NCI-H1417 treated with DMSO at 0.1 percent for 48 hours (cell line): ENCODE measurements around the gene DNAJC10.
A peak's percentile ranks its signal among the peaks of the same experiment; 100 is the strongest.

Experiments used
- DNase-seq: peaks from one replicate; lab custom pipeline; 2025; lab: John Stamatoyannopoulos, UW

Gene DNAJC10

DNA sequence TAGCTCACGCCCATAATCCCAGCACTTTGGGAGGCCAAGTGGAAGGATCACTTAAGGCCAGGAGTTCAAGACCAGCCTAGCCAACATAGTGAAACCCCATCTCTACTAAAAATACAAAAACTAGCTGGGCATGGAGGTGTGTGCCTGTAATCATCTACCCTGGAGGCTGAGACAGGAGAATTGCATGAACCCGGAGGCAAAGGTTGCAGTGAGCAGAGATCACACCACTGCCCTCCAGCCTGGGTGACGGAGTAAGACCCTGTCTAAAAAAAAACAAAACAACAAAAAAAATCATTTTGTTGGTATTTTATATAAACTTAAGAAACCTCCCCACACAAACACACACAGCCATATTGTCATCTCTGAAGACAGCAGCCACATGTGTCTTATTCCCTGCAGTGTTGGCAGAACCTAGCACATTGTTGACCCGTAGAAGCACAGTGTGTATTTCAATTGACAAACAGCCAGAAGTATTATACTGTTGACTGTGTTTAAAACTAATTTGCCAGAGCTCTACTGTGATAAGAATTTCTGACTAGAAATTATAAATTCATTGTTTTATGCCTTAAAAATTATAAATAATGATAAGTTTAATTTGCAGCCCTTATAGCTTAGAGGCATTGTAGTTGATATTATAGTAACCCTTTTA lies 68.1 kb downstream of the DNAJC10 start:
- DNase-seq, result no peak

- no peak for DNase-seq
Observed at GRCh38 chr2:182784777-182785176, 68.7 kb downstream of the DNAJC10 start.

GRCh38 chr2:182792441-182792840 lies 76.4 kb downstream of the DNAJC10 start:
- no peak for DNase-seq

DNA sequence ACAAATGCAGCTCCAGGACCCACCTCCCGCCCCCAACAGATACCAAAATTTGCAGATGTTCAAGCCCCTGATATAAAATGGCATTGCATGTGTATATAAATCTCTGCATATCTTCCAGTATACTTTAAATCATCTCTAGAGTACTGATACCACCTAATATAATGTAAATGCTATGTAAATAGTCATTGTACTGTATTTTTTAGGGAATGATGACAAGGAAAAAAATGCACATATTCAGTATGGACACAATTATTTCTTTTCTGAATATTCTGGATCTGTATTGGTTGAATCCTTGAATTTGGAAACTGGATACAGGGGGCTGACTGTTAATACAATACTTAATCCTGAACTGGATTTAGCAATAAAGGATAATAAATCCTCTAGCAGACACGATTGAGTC lies 82.7 kb downstream of the DNAJC10 start:
- no peak for DNase-seq

GRCh38 chr2:182804128-182804527 lies 88.1 kb downstream of the DNAJC10 start:
- no peak for DNase-seq

DNA sequence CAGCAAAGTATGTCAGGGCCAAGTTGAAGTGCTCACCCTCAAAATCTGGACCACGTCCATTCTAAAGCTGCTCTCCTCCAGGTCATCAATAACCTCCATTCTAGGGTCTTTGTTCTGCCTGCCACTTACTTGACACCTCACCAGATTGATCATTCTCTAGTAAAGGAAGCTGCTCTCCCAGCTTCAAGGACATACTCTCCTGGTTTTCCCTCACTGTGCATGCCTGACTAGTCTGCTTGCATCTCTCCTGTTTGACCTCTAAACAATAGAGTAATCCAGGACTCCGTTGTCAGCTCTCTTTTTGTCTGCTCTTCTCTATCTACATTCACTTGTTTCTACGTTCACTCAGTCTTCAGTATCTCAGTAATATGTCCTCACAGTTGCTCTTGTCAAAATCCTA lies 91.3 kb downstream of the DNAJC10 start:
- DNase-seq, result no peak

GRCh38 chr2:182810087-182810486 lies 94.0 kb downstream of the DNAJC10 start:
- DNase-seq, result no peak

DNA sequence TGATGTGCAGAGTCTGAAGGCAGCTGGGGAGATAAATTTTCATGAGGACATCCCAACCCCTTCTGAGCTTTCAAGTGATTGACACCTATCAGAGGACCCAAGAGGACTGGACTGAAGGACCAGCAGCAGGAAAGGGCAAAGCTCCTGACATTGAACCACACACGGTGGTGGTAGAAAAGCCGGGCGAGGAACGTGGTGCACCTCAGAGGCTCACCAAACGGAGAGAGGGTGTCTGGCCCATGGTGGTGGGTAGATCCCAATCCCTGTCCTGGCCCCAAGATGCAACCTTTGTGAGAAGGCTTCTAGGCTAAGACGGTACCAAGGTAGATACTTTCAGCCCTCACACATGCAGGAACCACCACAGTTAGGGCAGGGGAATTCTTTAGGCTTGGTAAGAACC lies 98.3 kb downstream of the DNAJC10 start:
- no peak for DNase-seq

DNA sequence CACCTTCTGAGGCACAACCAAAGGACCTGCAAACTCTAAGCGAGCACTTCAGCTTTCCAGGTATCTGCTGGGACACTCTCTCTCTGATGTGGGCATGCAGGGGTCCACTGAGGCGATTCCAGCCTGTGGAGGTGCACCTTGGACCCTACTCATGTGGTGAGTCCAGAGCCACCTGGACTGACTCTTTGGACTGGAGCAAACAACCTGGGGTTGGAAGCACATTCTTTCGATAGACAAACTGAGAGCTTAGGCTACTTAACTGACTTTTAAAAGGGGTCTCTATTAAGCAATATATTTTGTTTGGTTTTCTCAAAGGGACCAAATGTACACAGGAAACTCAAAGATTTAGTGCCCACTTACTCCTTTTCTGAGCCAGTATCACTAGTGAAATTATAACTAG lies 98.7 kb downstream of the DNAJC10 start:
- DNase-seq, result no peak

DNA sequence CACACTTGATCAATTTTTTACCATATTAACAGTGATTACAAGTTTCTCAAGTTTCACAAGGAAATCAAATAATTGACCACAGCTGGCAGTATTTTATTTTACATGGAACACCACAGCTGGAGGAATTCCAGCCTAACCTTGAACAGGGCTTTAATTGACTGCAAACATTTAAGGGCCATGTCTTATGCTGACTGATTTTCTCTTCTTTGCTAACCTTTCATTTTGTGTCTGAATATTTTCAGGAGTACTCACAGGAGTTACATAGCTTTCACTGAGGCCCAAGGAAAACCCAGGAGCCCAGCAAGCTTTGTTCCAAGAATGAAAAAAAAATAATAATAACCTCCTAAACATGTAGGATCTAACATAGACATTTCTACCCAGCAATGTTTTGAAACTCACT lies 100.8 kb downstream of the DNAJC10 start:
- DNase-seq, result no peak

- no peak for DNase-seq
Observed at GRCh38 chr2:182817558-182817957, 101.5 kb downstream of the DNAJC10 start.

- no peak for DNase-seq
Observed at GRCh38 chr2:182818501-182818900, 102.4 kb downstream of the DNAJC10 start.

- peak; percentile 66 for DNase-seq
Observed at GRCh38 chr2:182818925-182819324, 102.9 kb downstream of the DNAJC10 start.

DNA sequence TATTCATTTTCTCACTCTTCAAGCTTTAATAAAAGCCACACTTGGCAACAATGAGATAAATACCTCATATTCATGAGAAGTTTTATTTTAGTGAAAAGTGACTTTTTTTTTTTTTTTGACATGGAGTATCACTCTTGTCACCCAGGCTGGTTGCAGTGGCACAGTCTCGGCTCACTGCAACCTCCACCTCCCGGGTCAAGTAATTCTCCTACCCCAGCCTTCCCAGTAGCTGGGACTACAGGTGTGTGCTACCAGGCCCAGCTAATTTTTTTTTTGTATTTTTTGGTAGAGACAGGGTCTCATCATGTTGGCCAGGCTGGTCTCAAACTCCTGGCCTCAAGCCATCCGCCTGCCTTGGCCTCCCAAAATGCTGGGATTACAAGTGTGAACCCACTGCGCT lies 103.4 kb downstream of the DNAJC10 start:
- no peak for DNase-seq

DNA sequence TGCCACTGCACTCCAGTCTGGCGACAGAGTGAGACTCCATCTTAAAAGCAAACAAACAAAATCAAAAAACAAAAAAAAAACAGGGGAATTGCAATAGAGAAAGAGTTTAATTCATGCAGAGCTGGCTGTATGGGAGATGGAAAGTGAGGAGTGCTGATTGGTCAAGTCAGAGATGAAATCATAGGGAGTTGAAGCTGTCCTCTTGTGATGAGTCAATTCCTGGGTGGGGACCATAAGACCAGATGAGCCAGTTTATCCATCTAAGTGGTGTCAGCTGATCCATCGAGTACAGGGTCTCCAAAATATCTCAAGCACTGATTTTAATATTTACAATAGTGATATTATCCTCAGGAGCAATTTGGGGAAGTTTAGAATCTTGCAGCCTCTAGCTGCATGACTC lies 105.1 kb downstream of the DNAJC10 start:
- DNase-seq, result no peak

GRCh38 chr2:182822733-182823132 lies 106.7 kb downstream of the DNAJC10 start:
- no peak for DNase-seq

DNA sequence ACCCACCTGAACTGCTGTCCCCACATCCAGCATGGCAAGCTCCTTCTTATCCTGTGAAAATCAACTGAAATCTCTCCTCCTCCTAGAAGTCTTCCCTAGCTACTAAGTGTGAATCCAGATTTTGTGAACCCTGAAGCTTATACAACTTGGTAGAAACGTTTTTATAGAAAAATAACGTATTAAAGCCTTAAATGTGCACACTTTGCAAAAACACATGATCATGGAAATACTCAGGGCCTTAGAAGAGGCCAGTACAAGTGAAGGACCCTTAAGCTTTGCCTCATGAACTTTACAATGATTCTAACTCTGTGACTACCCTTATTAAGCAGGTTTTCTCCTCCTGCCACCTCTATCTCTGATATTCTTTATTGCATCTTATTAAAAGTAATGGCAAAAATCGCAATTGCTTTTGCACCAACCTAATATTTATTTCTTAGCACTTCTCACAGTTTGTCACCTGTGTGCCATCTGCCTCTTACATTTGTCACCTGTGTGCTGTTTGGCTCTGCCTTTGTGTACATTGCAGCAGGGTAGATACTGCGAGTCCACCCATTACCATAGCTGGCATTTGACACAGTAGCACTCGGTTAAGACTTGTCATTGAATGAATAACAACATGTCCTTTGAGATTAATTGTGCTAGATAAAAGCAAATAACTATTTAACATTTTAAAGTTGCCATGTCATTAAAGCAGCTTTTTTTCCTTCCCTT lies 108.2 kb downstream of the DNAJC10 start:
- DNase-seq, result peak; percentile 21

GRCh38 chr2:182824767-182825158 lies 108.7 kb downstream of the DNAJC10 start:
- no peak for DNase-seq

DNA sequence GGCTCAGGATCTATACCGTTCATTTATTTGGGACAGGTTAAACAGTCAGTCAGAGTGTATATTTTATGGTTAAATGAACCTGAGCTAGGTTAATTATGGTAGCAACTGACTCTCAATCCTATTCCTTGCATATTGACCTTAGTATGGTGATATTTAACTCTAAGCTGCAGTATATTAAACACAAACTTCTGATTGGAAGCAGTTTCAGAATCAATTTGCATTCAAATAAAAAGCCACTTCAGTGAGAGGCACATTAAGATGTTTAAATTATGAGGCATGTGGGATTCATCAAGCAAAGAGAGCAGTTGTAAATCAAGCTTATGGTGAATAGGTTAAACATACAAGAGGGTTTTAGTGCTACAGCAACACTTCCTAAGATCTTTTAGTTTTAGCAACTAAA lies 110.0 kb downstream of the DNAJC10 start:
- no peak for DNase-seq

GRCh38 chr2:182826496-182826895 lies 110.4 kb downstream of the DNAJC10 start:
- DNase-seq, result no peak

DNA sequence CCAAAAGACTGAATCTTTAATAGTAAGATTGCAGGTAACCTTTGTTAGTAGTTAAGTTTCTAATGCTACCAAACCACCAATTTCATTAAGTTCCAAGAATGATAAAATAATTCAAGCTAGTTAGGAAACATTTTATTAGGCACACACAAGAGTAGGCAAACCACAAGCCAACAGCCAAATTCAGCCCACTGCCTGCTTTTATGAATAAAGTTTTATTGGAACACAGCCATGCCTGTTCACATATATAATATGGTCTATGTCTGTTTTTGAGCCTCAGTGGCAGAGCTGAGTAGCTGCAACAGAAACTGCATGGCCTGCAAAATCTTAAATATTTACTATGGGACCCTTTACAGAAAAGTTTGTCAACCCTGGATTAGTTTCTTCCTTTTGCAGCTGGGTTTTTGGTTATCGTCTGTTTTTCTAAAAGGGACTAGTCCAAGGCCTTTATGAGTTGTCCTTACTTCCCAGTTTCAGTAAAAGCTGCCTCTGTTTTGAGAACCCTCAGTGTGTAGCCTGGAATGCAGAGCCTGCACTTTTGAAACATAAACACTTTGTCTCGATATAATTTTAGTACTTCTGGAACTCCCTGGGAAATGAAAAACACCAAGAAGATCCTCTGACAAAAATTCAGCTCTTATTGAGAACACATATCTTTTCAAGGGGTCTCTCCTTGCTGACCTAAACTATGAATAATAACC lies 111.3 kb downstream of the DNAJC10 start:
- DNase-seq, result no peak

GRCh38 chr2:182831101-182831500 lies 115.0 kb downstream of the DNAJC10 start:
- DNase-seq, result no peak

DNA sequence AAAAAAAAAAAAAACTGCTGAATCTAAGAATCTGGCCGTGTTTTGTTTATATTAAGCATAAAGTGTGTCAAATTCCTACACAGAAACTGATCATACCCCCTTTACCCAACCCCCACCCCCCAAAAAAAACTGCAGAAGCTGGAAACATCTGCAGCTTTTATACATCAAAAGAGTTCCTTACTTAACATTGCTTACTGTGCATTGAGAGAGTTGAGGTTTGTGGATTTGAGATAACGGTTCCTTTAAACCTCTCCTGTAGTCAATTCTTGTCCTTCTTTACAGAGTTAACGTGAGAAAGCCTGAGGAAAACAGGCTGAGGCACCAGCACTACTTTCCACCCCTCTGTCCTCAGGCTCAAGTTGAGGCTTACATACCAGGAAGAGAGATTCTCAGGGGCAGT lies 115.9 kb downstream of the DNAJC10 start:
- no peak for DNase-seq
